CD4-positive, alpha-beta T cell (primary cell): ENCODE measurements around the gene TMBIM6. TPM values are rescaled to one million over a fixed set of nuclear protein-coding genes. Genes with fewer than 3 reads are reported as not detected.

Experiments used
- ATAC-seq: fragments of 200-7000 bp; cut with Tn5 transposase; one replicate; pipeline ENCODE4 v1.10.0; 2022; ENCODE audit warnings: mild to moderate bottlenecking; ENCODE audit not compliant: poor library complexity
- CTCF ChIA-PET: fragments of 350-600 bp; sonication (Branson Sonifier 250); formaldehyde crosslinking; loops from one replicate; lab custom pipeline; 2021; ENCODE audit warnings: antibody characterized with exemption, inconsistent platforms; lab: Charles Lee
- POLR2A ChIA-PET: fragments of 350-600 bp; sonication (Branson Sonifier 250); formaldehyde crosslinking; loops from one replicate; lab custom pipeline; 2021; ENCODE audit warnings: antibody characterized with exemption, inconsistent platforms; lab: Charles Lee
- DNase-seq, 14 experiments: peaks; one replicate each; pipeline ENCODE4 v3.0.0-alpha.2; 2013 to 2020; ENCODE audit warnings: mixed read lengths in 2 of 14
- H3K27ac ChIP-seq, 2 donors: one replicate each; pipeline versions ENCODE4 v1.5.1 to v1.7.0; 2013; ENCODE audit warnings: low read length in 2 of 2, low read depth in 1 of 2, mild to moderate bottlenecking in 1 of 2
- H3K27me3 ChIP-seq, 2 experiments: 1 replicate in 1 of 2; 2 replicates in 1 of 2; pipeline versions ENCODE4 v1.6.1 to v1.7.0; 2013; ENCODE audit warnings: low read length in 2 of 2, control low read depth in 1 of 2, mild to moderate bottlenecking in 1 of 2, moderate library complexity in 1 of 2; ENCODE audit not compliant: insufficient read depth in 2 of 2, control insufficient read depth in 1 of 2
- H3K36me3 ChIP-seq: one replicate; pipeline ENCODE4 v1.6.1; 2013; ENCODE audit warnings: low read length, control low read depth; ENCODE audit not compliant: insufficient read depth
- H3K4me1 ChIP-seq: one replicate; pipeline ENCODE4 v1.6.1; 2013; ENCODE audit warnings: low read length, control low read depth; ENCODE audit not compliant: insufficient read depth
- H3K4me3 ChIP-seq: one replicate; pipeline ENCODE4 v1.5.1; 2013; ENCODE audit warnings: mild to moderate bottlenecking, low read length, moderate library complexity
- H3K9me3 ChIP-seq, 2 experiments: 1 replicate in 1 of 2; 2 replicates in 1 of 2; pipeline versions ENCODE4 v1.6.1 to v1.7.0; 2013; ENCODE audit warnings: low read length in 2 of 2, mild to moderate bottlenecking in 2 of 2, control low read depth in 1 of 2, moderate library complexity in 1 of 2; ENCODE audit not compliant: control insufficient read depth in 1 of 2, insufficient read depth in 1 of 2
- H3K27ac Mint-ChIP-seq: one replicate; pipeline ENCODE4 v1.8.0; 2020; ENCODE audit warnings: mixed read lengths
- H3K27me3 Mint-ChIP-seq: one replicate; pipeline ENCODE4 v1.8.0; 2021; ENCODE audit warnings: mixed read lengths
- H3K36me3 Mint-ChIP-seq: one replicate; pipeline ENCODE4 v1.8.0; 2021; ENCODE audit warnings: low read depth, mixed read lengths
- H3K4me1 Mint-ChIP-seq: one replicate; pipeline ENCODE4 v1.8.0; 2021; ENCODE audit warnings: low read depth, mixed read lengths
- H3K4me3 Mint-ChIP-seq: one replicate; pipeline ENCODE4 v1.8.0; 2020; ENCODE audit warnings: mild to moderate bottlenecking, mixed read lengths
- H3K9me3 Mint-ChIP-seq: one replicate; pipeline ENCODE4 v1.8.0; 2020; ENCODE audit warnings: mixed read lengths
- CTCF ChIP-seq: fragments of 200-600 bp; IDR thresholded peaks from one replicate; pipeline ENCODE4 v1.8.0; 2022; ENCODE audit warnings: antibody characterized with exemption, mild to moderate bottlenecking
- intact Hi-C, 2 experiments: fragments of 100-400 bp; cut with DNase I in 1 of 2; cut with micrococcal nuclease in 1 of 2; formaldehyde crosslinking; loops; one replicate each; pipeline versions ENCODE4 v1.15.1 to v1.9.0; 2023 to 2025; cut with DNase I, micrococcal nuclease
- total RNA-seq, 174 experiments: library from RNA in 2 of 174; stranded (reverse) in 2 of 174; gene quantifications; one replicate each; pipeline ENCODE4 v1.2.3 and lab custom pipeline; 2021 to 2026

The TMBIM6 gene
- total RNA-seq, 2 experiments from 2014 or later = 274 to 279 TPM

GRCh38 chr12:49748800-49749199 lies 7.4 kb downstream of the TMBIM6 start:
- Mint-ChIP-seq H3K4me1 (peaks cover 91% of the 10 kb centered on the region), H3K27ac (peak overlapping the region; percentile 35), H3K36me3 (peaks cover 79% of the 10 kb centered on the region), H3K27me3 (no peaks in the 10 kb centered on the region), H3K9me3 (no peaks in the 10 kb centered on the region), H3K4me3 (peak overlapping the region; percentile 74)
- H3K4me1 ChIP-seq = peaks cover 62% of the 10 kb centered on the region
- H3K4me3 ChIP-seq = no peak overlapping the region
- intact Hi-C loops = no loop called here
- no peak overlapping the region for H3K27ac ChIP-seq
- ChIA-PET POLR2A (interaction anchor here (2.2 kb wide), 1 partner anchor 7 kb away, joined by 19 read pairs; the partner anchor contains the start of gene TMBIM6), CTCF (interaction anchor here (1.2 to 2.7 kb wide), 5 partner anchors 8 to 112 kb away, joined by 3 to 14 read pairs (median 8); partner anchors contain the start of gene TMBIM6)
- no peaks in the 10 kb centered on the region for H3K27me3 ChIP-seq
- no peak for TF ChIP-seq CTCF
- no peak for ATAC-seq
- no peak for DNase-seq
- peaks cover 35% of the 10 kb centered on the region for H3K36me3 ChIP-seq
- H3K9me3 ChIP-seq = no peaks in the 10 kb centered on the region

GRCh38 chr12:49750027-49750995 lies 9.0 kb downstream of the TMBIM6 start:
- CTCF ChIA-PET = interaction anchor here (1.3 to 2.7 kb wide), 4 partner anchors 9 to 89 kb away, joined by 3 to 14 read pairs (median 11); partner anchors contain the start of gene TMBIM6
- Histone ChIP-seq H3K36me3 (peaks cover 43% of the 10 kb centered on the region), H3K9me3 (no peaks in the 10 kb centered on the region), H3K4me1 (peaks cover 53% of the 10 kb centered on the region), H3K27me3 (no peaks in the 10 kb centered on the region), H3K27ac (peak overlapping the region in 1 of 2 donors; percentile 43), H3K4me3 (no peak overlapping the region)
- POLR2A ChIA-PET = interaction anchor here (1.0 to 2.2 kb wide), 2 partner anchors 9 to 17 kb away, joined by 3 to 19 read pairs; partner anchors contain the start of gene TMBIM6
- Mint-ChIP-seq H3K27ac (peak overlapping the region; percentile 35), H3K4me3 (peak overlapping the region; percentile 49), H3K27me3 (no peaks in the 10 kb centered on the region), H3K4me1 (peaks cover 88% of the 10 kb centered on the region), H3K36me3 (peaks cover 80% of the 10 kb centered on the region), H3K9me3 (no peaks in the 10 kb centered on the region)
- no peak for TF ChIP-seq CTCF
- intact Hi-C loops = no loop called here
- ATAC-seq (peak; percentile 89), DNase-seq (peak in 8 of 14 experiments; percentile 8 to 63 (median 19))

GRCh38 chr12:49750996-49751393 lies 9.6 kb downstream of the TMBIM6 start:
- no peak for DNase-seq
- H3K27me3 Mint-ChIP-seq = no peaks in the 10 kb centered on the region
- TF ChIP-seq CTCF = no peak
- peaks cover 87% of the 10 kb centered on the region for H3K36me3 Mint-ChIP-seq
- no peaks in the 10 kb centered on the region for H3K27me3 ChIP-seq
- CTCF ChIA-PET = interaction anchor here (0.6 to 5.5 kb wide), 5 partner anchors 10 to 88 kb away, joined by 3 to 30 read pairs (median 8); partner anchors contain the start of gene TMBIM6
- H3K4me3 ChIP-seq = no peak overlapping the region
- peaks cover 86% of the 10 kb centered on the region for H3K4me1 Mint-ChIP-seq
- intact Hi-C loops = no loop called here
- POLR2A ChIA-PET = interaction anchor here (2.2 to 2.3 kb wide), 2 partner anchors 10 kb away, joined by 13 to 19 read pairs; partner anchors contain the start of gene TMBIM6
- H3K4me1 ChIP-seq = peaks cover 50% of the 10 kb centered on the region
- peaks cover 49% of the 10 kb centered on the region for H3K36me3 ChIP-seq
- no peaks in the 10 kb centered on the region for H3K9me3 ChIP-seq
- H3K4me3 Mint-ChIP-seq = peak overlapping the region; percentile 3
- no peak overlapping the region for H3K27ac ChIP-seq
- no peaks in the 10 kb centered on the region for H3K9me3 Mint-ChIP-seq
- H3K27ac Mint-ChIP-seq = peak overlapping the region; percentile 35
- ATAC-seq = no peak
